Measurements from ENCODE around the gene BRSK1.

The BRSK1 gene

GRCh38 chr19:55256562-55257460, 27.0 kb upstream of the BRSK1 start:
- Histone ChIP-seq H3K27me3 (no peaks in the 10 kb centered on the region), H3K9me3 (no peaks in the 10 kb centered on the region), H3K4me1 (peaks cover 4% of the 10 kb centered on the region; the same call in 1 of the 2 replicates), H3K36me3 (peaks cover 2% of the 10 kb centered on the region; the same call in 1 of the 2 replicates), H3K4me3 (ENCODE audit: low read depth, low read length) (peak overlapping the region; percentile 93)
- no peak for DNase-seq
- TF ChIP-seq CTCF (IDR thresholded peaks at IDR 0.05; ENCODE audit: low read depth, low read length): no peak

- Histone ChIP-seq H3K4me1 (peaks cover 4% of the 10 kb centered on the region; the same call in 1 of the 2 replicates), H3K4me3 (ENCODE audit: low read depth, low read length) (peak overlapping the region; percentile 93), H3K9me3 (no peaks in the 10 kb centered on the region), H3K36me3 (peaks cover 2% of the 10 kb centered on the region; the same call in 1 of the 2 replicates), H3K27me3 (no peaks in the 10 kb centered on the region)
- TF ChIP-seq CTCF (IDR thresholded peaks at IDR 0.05; ENCODE audit: low read depth, low read length): no peak
- DNase-seq: no peak
Observed at GRCh38 chr19:55257461-55258420, 26.1 kb upstream of the BRSK1 start.

- no peaks in the 10 kb centered on the region for H3K9me3 ChIP-seq
- H3K4me3 ChIP-seq (ENCODE audit: low read depth, low read length): peak overlapping the region; percentile 93
- H3K27me3 ChIP-seq: no peaks in the 10 kb centered on the region
- peaks cover 4% of the 10 kb centered on the region; the same call in 1 of the 2 replicates for H3K4me1 ChIP-seq
- no peak for DNase-seq
- no peak for TF ChIP-seq CTCF (IDR thresholded peaks at IDR 0.05; ENCODE audit: low read depth, low read length)
- H3K36me3 ChIP-seq: peaks cover 2% of the 10 kb centered on the region; the same call in 1 of the 2 replicates
Observed at GRCh38 chr19:55258476-55258827, 25.3 kb upstream of the BRSK1 start.

GRCh38 chr19:55258828-55259539, 24.8 kb upstream of the BRSK1 start, which contains the start of gene PPP6R1:
Gene PPP6R1 (minus strand): TSS chr19:55259017. CDS start chr19:55247103, 11,914 bp downstream.
- TF ChIP-seq CTCF (IDR thresholded peaks at IDR 0.05; ENCODE audit: low read depth, low read length): no peak
- Histone ChIP-seq H3K27me3 (no peaks in the 10 kb centered on the region), H3K36me3 (0 out of 2 replicates have a peak, but pooled peaks cover 2% of the 10 kb centered on the region), H3K4me1 (peaks cover 4% of the 10 kb centered on the region; the same call in 1 of the 2 replicates), H3K9me3 (no peaks in the 10 kb centered on the region), H3K4me3 (ENCODE audit: low read depth, low read length) (peak within 1 kb of the TSS; percentile 93)
- peak; percentile 98 for DNase-seq

GRCh38 chr19:55259540-55260210, 24.1 kb upstream of the BRSK1 start:
- H3K27me3 ChIP-seq: no peaks in the 10 kb centered on the region
- no peak for TF ChIP-seq CTCF (IDR thresholded peaks at IDR 0.05; ENCODE audit: low read depth, low read length)
- H3K4me3 ChIP-seq (ENCODE audit: low read depth, low read length): peak overlapping the region; percentile 93
- peaks cover 4% of the 10 kb centered on the region; the same call in 1 of the 2 replicates for H3K4me1 ChIP-seq
- H3K36me3 ChIP-seq: 0 out of 2 replicates have a peak, but pooled peaks cover 2% of the 10 kb centered on the region
- DNase-seq: no peak
- H3K9me3 ChIP-seq: no peaks in the 10 kb centered on the region

Data from BE2C (cell line).